Cardiac septum (tissue), 1 donor: ENCODE data around the gene GPATCH2L. TPM values are rescaled to one million over a fixed set of nuclear protein-coding genes. Genes with fewer than 3 reads are reported as not detected.

Experiments used
- DNase-seq: peaks from one replicate; pipeline ENCODE4 v3.0.0-alpha.2; 2020; ENCODE audit warnings: low spot score
- intact Hi-C: fragments of 100-400 bp; cut with DNase I; formaldehyde crosslinking; loops from one replicate; pipeline ENCODE4 v1.14.0; 2022
- long read RNA-seq: library from polyadenylated mRNA; unstranded; transcript quantifications from one replicate; pipeline ENCODE4 v2.0.0, GENCODE V29; 2021
- total RNA-seq: library from RNA; stranded (reverse); fragmentation: NEBNext Ultra II Directional; extraction: Animal tissue kit (Norgen Biotek cat#: 25700); gene quantifications from one replicate; pipeline ENCODE4 v1.2.1, GENCODE V29; 2021
- donor health status: DM: no; HTN: no; CAD: no.

GPATCH2L gene
- 33.2 TPM for total RNA-seq
- long read RNA-seq, full-length matches to known transcripts, result 4 of 24 reads
- long read RNA-seq, partial matches to known transcripts, result 3 of 24 reads
- long read RNA-seq, other reads (novel, unspliced or antisense), result 17 of 24 reads

DNA sequence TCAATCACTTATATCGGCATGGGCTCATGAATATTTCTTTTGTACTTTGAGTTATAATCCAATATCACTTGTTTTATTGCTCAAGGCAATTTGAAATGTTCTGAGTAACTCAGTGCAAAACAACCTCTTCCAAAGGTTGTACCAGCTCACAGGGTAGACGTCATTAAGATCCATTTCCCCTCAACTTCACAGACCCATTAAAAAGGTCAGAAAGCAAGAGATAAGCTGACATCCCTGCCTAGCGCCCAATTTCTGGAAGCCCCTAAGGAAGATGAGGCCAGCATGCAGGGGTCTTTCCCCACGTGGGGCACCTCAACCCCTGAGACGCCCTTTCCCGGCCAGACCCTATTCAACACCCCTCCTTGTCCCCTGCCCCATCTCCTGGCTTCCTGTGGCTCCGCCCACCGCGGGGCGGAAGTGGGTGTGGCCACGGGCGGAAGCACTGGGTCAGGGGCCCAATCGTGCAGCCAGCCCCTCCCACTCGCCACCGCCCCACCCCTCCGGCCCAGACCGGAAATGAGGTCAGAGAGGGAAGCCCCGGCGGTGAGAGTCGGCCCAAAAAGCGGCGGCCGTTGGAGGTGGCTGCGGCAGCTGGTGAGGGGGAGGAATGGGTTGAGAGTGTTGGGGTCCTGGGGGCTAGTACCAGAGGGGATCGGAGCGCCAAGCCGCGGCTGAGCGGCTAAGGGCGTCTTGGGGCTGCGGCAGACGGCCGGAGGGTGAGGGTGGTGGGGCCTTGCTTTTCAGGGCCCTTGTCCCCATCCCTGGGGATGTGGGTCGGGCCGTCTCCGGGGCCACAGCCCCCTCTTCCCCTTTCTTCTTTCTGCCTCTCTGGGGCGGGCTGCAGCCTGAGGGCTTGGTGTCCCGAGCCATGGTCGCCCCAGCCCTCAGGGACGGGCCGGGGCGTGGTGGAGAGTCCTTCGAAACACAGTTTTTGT, at the start of gene GPATCH2L:
TSS of gene GPATCH2L (plus strand) at position 525 of the 935 bp plus-strand sequence. CDS start 2,442 bp downstream, outside the sequence.
- intact Hi-C loops, result no loop called here
- DNase-seq, result peak; percentile 97

DNA sequence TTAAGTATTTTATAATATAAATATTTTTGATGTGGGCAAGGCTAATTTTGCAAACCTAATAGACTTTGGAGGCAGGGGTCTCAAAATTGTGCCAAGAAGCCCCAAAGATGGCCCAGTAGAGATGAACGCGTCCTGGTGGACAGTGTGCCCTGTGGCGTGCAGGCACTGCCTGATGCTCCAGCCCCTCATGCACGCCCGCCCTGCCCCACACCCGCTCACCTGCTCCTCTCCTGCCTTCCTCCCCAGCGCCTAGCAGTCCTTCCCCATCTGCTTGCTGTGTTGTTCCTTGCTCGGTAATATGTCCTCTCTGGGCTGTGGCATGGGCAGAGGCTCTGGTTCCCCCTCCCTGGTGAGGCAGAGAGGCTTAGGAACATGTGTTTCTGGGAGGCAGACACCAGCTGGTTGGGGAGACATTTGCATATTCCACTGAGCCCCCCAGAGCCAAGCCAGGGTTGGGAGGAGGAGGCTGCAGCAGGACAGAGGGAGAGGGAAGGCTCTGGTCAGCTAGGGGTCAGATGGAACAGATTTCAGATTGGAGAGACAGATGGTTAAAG, 46.8 kb upstream of the GPATCH2L start:
- no peak for DNase-seq
- intact Hi-C loops, result no loop called here

DNA sequence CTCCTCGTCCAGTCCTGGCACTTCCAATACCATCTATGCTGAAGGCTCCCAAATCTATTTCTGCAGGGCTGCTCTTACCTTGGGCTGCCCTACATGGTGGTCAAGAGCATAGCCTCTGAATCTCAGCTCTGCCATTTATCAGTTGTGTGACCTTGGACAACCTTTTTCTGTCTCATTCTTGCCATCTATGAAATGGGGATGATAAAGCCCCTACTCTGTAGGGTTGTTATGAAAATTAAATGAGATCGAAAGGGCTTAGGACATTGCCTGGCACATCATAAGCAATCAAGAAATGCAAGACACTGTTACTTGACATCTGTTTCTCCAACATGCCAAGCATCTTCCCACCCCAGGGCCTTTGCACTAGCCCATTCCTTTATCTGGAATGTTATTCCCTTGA, 45.5 kb upstream of the GPATCH2L start:
- DNase-seq, result no peak
- intact Hi-C loops, result no loop called here

DNA sequence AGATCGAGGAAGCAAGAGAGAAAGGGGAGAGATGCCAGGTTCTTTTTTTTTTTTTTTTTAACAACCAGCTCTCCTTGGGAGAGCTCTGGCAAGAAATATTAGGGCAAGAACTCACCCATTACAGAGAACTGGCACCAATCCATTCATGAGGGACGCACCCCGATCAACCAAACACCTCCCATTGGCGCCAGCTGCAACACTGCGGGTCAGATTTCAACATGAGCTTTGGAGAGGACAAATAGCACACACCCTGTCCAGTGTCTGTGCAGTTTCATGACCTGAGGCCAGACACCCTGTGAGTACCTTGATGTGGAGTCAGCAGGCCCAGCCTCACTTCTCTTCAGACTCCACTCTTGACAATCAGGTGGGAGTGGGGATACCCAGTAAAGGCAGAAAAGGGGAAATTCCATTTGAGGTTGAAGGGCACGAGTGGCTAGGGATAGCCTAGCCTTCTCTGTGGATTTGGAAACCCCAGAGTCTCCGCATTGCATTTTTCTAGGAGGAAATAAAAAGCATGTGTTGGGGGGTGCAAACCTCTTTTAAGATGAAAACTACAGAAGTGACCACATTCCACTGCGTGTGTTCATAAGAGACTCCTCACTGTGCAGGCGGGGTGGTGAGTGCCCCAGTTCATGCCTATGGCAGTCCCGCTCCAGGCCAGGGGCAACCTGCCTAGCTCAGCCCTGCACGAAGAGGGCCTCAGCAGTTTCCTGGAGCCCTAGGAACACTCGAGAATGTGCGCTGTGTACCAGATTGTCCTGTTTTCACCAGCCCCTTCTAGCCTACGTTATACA, 42.4 kb upstream of the GPATCH2L start:
- DNase-seq, result no peak
- intact Hi-C loops, result no loop called here

DNA sequence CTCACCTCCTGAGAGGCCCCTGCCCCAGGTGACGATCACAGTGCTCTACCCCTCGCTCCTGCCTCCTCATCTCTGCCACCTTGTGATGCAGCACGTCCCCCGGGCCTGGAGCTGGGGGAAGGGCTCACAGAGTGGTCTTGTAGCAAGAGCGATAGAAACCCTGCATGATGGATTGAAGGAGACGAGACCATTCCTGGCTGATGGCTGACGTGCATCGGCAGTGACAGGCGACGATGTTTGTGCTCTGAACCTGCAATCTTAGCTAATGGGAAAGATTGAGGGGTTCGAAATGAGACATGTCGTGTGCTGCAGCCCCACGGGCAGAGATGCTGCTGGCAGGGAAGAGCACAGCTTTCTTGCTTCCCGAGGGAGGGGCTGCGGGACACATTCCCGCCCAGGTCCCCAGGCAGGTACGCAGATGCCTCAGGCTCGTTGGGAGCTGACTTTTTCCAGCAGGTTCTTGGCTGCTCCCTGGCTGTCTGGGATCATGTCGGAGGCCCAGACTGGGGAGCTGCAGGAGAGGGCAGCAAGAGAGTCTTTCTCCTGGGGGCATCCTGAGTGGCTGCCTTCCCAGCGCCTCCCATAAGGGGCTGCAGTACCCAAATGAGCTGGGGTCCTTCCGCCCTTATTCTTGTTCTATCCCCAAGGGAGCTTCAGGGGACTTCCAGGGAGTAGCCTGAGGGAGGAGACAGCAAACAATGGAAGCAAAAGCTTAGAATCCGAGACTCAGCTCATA, 38.7 kb upstream of the GPATCH2L start:
- DNase-seq, result no peak
- intact Hi-C loops, result no loop called here

DNA sequence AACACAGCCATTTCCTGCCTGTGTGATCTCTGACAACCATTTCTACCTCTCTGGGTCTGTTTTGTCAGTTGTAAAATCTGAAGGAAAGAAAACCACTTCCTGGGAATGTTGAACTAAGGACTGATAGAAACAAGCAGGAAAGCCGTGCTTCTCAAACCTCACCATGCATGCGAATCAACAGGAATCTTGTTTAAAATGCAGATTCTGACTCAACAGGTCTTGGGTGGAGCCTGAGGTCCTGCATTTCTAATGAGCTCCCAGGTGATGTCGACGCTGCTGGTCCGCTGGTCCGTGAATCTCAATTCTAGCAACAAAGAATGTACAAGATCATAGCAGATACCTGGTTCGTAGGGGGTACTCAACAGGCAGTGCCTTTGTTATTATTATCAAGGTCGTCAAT, 38.0 kb upstream of the GPATCH2L start:
- no peak for DNase-seq
- intact Hi-C loops, result no loop called here

DNA sequence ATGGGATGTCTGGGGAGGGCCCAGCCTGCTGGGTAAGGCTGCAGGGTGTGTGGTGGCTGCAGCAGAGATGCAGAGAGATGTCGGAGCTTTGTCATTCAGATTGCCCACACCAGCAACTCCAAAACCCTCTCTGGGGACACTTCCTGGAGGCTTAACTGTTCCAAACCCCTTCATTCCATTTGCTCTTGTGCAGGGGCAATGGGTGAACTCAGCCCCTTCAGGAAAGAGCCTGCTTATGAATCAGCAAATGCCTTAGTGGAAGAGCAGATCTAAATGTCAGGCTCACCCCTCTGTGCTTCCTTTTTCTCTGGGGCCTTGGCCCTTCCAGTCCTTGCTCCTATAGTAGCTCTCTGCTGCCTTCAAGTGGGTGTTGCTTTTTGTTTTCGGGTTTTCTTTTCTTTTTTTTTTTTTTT, 36.7 kb upstream of the GPATCH2L start:
- intact Hi-C loops, result no loop called here

DNA sequence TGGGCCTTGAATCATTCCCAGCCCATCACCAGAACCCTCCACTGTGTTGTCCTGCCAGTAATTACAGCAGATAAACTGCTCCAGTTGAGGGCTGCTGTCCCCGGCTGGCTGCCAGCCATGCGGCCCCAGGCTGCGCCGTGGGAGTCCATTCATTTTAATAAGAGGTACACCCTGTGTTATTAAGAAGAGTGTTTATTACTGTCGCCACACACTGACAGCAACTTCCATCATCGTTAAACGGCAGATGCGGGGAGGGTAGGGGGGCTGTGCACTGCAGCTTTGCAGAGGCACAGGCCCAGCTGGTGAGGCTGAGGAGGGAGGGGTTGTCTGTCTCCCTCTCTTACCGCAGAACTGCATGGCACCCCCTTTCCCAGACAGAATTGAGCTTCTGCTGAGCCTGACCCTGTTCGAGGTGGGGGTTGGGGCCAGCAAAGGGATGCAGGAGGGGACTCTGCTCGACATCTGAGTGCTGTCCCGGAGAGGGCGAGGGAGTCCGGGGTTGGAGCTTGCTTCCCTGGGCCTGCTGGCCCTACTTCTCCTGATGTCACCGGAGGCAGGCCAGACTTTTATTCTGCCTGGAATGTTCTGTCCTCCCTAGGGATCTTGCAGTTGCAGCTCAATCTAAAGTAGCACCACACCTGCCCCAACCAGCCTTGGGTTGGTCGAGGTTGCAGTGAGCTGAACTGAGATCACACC, 33.8 kb upstream of the GPATCH2L start:
- no peak for DNase-seq
- intact Hi-C loops, result no loop called here

More for the DNA sequence above, 36.7 kb upstream of the GPATCH2L start:
- DNase-seq, result no peak

DNA sequence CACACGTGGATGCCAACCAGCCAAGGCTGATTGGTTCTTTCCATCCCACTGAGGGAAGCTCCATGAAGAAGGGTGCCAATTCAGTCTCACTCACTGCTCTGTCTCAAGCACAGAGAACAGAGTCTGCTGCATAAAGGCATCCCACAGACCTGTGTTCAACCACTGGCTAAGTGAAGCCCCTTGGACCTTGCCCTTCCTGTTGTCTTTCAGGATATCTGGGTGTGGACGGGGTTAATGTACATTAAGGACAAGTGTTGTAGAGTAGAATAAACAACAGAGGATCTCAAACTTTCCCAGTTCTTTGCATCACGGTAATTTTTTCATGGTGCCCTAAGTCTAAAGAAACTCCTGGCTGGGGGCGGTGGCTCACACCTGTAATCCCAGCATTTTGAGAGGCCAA, 33.1 kb upstream of the GPATCH2L start:
- no peak for DNase-seq
- intact Hi-C loops, result no loop called here

DNA sequence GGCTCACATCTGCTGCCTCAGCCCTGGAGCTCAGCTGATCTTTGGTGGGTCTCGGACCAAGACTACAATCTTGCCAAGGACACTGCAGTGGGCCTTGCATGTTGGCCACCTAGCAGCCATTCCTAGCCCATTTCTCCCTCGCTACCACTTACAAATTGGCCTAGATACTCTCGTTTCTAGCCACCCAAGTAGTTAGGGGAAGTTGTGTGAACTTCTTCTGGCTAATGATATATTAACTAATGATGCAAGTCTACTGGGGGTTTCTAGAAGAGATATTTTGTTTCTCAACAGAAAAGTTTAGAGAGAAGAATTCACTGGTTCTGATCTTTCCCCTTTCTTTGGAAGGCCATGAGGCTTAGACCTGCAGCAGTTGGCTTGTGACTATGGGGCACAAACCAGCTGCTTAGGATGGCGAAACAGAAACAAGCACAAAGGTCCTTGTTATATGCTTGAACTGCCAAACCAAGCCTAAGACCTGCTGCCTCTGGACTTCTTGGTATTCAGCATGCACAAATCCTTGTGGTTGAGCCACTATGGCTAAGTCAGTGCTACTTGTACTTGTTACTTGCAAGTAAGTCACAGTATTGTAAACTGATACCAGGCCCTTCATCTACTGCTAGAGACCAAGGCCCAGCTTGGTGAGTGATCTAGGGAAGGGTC, 30.5 kb upstream of the GPATCH2L start:
- intact Hi-C loops, result no loop called here
- DNase-seq, result no peak

DNA sequence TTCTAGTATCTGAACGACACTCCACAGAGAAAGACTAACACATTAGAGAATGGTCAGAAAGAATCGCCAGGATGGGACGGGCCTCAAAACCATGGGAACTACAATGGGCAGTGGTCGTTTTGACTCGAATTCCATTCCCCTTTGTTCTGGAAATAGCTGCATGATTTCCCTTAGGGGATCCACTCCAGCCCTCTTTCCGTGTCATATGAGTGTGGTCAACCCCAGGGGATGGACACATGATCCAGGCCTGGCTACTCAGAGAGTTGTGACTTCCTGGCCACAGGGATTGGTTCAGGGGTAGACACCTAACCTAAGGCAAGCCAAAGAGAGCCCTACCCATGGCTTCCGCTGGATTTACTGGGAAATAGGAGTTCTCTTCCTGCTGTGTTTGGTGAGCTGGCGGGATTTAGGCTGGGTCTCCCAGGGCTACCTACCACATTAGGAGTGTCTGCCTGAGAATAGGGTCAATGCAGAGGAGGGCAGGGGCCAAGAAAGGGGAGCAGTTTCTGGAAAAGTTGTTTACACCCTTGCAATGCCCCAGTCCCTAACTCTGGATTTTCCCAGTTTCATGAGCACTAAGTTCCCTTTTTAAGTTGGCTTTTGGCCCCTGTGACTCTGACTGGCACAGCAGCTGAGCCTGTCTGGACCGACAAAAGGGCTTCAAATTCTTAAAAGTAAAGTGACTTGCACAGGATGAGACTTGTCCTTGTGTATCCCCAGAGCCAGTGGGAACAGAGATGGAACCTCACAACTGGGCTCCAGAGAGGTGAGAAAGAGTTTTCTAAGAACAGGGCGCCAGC, 28.1 kb upstream of the GPATCH2L start:
- intact Hi-C loops, result no loop called here
- DNase-seq, result no peak

DNA sequence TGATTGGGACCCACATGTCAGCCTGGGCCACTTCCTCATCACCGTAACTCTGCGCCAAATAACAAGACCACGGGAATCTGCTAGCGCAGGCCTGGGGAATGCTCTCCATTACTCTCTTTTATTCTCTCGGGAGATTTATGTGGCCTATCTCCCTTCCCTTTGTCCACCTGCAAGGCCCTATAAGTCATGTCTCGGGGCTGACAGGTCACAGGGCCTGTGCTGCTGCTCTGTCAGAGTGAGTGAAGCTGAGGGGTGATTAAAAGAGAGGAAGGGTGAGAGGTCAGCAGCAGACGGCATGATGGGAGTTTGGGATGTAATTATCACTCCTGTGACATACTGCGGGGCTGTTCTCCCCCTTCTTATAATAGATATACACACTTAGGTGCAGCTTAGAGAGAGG, 26.2 kb upstream of the GPATCH2L start:
- no peak for DNase-seq
- intact Hi-C loops, result no loop called here

DNA sequence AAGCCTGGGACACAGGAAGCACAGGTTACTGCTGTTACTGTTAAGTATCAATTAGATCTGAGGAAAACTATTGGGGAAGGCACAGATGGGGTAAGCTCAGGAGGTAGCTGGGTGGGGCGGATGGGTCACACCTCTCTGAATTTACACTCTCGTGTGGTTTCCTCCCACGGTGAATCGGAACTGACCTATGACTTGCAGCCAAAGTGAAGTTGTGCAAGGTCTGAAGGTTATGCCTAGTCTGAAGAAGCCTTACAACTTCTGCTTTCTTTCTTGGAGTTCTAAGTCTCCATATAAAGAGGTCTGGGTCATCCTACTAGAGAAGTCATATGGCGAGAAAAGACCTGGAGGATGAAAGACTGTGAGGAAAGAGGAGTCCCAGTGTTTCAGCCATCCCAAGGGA, 25.6 kb upstream of the GPATCH2L start:
- intact Hi-C loops, result no loop called here
- no peak for DNase-seq

DNA sequence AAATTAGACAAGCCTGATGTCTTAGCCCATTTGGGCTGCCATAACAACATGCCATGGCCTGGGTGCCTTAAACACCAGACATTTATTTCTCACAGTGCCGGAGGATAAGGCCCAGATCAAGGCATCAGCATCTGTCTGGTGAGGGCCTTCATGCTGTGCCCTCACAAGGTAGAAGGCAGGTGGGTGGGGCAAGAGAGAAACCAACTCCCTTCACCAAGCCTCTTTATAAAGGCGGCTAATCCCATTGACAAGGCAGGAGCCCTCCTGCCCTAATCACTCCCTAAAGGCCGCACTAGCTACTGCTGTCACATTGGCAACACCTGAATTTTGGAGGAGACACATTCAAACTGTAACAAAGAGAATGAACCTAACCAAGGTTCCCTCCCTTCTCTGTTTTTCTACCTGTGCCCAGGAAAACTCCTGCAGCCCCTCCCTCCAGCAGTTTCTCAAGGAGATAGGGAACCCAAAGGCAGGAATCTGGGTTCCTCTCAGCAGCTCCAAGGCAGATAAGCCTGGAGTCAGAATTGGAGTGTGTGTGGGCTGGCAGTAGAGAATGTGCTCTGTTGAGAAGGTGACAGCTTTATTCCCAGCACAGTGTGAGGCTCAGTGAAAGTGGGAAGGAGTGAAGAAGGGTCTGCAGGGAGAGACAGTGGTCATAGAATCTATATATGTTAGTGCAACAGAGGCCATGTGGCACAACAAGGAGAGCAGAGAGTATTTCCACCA, 21.7 kb upstream of the GPATCH2L start:
- intact Hi-C loops, result no loop called here
- no peak for DNase-seq

DNA sequence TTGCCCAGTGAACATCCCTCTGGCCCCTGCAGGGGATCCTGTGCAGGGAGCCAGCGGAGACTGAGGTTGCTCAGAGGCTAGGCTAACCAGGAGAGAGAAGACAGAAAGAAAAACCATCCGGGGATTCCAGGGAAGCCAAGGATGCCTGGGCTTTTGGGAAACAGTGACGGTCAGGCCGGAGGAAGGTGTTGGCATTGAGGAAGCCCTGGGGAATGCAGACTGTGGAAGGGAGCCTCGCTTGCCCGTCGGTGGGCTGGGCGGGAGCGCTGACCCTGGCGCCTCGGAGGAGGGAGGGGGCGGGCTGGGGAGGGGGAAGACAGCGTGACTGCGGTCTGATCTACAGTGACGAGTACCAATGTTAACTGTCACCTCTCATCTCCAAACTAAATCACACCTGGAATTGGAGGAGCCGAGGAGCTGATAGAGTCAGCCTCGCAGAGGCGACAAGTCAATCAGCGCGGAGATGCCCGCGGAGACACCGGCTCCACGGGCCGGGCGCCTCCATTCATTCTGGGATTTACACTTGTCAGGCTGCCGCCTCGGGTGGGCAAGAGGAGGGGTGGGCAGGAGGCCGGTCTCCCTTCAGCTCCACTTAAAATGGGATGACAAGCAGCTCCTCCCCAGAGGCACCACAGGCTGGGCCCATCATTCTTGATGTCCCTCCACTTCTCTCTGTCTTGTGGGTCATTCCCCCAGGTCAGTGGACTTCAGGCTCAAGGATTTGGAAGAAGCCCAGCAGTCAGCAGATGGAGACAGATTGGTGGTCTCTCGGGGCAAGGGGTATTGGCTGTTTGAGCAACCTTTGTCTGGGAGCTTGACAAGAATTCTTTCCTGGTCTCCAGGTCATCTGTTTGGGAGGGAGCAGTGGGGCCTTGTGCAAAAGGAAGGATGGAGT, 20.4 kb upstream of the GPATCH2L start:
- no peak for DNase-seq
- intact Hi-C loops, result no loop called here

DNA sequence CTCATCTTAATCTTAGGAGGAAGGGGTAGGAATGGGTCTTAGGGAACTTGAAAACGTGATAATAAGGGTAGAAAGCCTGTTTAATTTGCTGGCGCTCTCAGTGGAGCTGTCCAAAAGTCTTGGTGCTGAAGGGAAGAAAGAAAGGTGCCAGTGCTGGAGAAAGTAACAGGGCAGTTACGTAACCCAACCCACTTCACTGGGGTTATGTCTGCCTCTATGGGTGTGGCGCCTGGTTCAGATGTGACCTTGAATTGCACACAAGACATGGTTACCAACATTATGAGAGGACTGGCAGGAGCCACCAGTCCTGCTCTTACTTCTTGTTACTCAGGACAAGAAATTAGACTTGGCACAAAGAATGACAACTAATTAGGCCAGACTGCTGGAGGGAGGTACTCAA, 18.6 kb upstream of the GPATCH2L start:
- no peak for DNase-seq
- intact Hi-C loops, result no loop called here
